C4-2B (cell line): ENCODE measurements around the gene CCL4.

Experiments used
- ZFX ChIP-seq: fragments of 450-650 bp; IDR thresholded peaks from 2 replicates; pipeline ENCODE4 v1.6.1; 2017
- TF ChIP-seq, protein P1 (sequence below): fragments of 450-650 bp; conservative IDR thresholded peaks from 2 replicates; pipeline ENCODE4 v1.5.1; 2017; ENCODE audit warnings: mild to moderate bottlenecking

- TF ChIP-seq, protein P1, sequence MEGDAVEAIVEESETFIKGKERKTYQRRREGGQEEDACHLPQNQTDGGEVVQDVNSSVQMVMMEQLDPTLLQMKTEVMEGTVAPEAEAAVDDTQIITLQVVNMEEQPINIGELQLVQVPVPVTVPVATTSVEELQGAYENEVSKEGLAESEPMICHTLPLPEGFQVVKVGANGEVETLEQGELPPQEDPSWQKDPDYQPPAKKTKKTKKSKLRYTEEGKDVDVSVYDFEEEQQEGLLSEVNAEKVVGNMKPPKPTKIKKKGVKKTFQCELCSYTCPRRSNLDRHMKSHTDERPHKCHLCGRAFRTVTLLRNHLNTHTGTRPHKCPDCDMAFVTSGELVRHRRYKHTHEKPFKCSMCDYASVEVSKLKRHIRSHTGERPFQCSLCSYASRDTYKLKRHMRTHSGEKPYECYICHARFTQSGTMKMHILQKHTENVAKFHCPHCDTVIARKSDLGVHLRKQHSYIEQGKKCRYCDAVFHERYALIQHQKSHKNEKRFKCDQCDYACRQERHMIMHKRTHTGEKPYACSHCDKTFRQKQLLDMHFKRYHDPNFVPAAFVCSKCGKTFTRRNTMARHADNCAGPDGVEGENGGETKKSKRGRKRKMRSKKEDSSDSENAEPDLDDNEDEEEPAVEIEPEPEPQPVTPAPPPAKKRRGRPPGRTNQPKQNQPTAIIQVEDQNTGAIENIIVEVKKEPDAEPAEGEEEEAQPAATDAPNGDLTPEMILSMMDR: no peak
- no peak for TF ChIP-seq ZFX
These were observed 50.4 kb downstream of the CCL4 start for GRCh38 chr17:36153895-36154610.
